Inferior parietal cortex (tissue), 1 donor: Measurements from ENCODE around the gene TTLL12.
"Not testable (repeated sequence)": the region's sequence is repeated elsewhere in the genome, so short reads cannot be mapped to it uniquely, and the experiment has no call there.

Experiments used
- DNase-seq: peaks from one replicate; pipeline ENCODE4 v3.0.0-alpha.2; 2016; ENCODE audit errors: extremely low spot score

TTLL12 gene

GRCh38 chr22:43154887-43155536 lies 31.9 kb downstream of the TTLL12 start:
- no peak for DNase-seq

GRCh38 chr22:43153899-43154298 lies 33.0 kb downstream of the TTLL12 start:
- no peak for DNase-seq

DNA sequence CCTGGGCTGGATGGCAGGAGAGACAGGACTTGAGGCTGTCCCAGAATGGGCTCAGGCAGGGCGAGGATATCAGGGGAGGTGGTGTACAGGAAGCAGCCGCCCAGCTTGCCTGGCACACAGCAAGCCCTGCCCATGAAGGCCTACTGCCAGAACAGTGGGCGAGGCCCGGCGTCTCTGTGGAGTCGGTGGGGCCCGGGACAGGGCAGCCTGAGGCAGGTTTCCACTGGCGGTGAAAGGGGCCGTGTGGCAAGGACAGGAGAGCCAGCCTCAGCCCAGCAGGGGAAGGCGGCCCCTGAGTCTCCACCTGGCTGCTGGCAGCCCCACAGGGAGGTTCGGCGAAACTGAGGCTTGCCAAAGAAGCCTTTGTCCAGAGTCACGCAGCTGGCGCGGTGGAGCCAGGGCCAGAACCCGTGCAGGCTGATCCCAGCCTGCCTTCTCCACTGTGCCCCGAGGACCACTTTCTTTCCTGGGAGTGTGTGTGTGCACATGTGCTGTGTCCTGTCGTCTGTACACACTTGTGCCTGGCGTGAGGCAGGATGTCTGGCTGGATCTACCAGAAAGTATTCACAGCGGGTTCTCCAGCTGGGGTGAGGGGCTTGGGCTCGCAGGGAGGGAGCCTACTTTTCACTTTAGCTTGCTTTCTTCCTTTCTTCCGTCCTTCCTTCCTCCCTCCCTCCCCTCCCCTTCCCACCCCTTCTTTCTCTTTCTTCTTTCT lies 34.4 kb downstream of the TTLL12 start:
- no peak for DNase-seq

- no peak for DNase-seq
These were observed 35.0 kb downstream of the TTLL12 start for GRCh38 chr22:43152003-43152356.

DNA sequence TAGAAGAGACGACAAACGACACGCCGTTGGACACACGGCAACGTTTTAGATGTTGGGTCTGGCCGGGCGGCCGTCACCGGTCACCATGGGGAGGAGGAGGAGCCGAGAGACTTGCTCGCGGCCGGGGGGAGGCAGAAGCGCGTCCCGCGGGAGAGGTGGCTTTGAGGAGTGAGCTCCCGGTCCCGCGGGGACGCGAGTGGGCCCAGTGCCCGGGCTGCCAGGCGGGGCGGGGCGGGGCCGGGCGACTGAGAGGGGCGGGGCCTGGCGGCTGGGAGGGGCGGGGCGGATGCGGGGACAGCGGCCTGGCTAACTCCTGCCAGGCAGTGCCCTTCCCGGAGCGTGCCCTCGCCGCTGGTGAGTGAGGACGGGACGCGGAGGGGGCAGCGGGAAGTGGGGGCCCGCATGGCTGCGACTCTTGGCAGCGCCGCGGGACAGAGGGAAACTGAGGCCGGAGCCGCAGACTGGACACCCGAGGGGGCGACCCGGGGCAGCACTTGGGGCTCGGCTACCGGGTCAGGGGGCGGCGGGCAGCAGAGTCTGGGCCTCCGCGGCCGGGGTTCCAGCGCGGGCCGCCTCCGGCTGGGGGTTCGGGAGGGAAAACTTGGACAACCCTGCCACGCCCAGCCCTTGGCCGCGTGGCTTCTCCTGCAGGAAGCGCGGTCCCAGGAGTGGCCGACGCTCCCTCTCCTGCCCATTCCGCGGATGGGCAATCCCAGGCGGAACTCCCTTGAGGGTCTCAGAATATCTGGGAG lies 35.5 kb downstream of the TTLL12 start, which contains the start of gene TSPO:
TSPO (plus strand) TSS at position 309 of the 752 bp plus-strand sequence. CDS start 7,680 bp downstream, outside the sequence.
- peak; percentile 38 for DNase-seq

DNA sequence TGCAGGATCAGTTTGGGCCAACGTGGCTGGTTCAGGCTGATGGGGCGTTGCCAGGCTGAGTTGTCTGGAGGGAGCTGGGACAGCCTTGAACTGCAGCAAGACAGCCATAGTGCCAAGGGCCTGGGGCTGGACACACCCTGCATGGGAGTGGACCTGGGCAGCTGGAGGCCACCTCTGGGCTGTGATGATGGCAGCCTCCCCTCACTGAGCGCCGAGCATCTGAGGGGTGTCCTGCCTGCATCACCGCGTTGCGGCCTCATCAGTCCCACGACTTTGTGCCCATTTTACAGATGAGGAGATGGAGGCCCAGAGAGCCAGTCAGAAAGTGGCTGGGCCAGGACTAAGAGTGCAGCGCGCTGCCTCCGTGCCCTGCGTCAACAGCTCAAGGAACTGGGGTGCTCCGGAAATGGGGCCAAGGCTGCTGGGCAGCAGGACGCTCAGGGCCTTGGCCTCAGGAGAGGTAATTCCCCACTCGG lies 36.2 kb downstream of the TTLL12 start:
- no peak for DNase-seq

- DNase-seq = no peak
These were observed 38.4 kb downstream of the TTLL12 start for GRCh38 chr22:43148581-43148980.

- no peak for DNase-seq
These were observed 39.1 kb downstream of the TTLL12 start for GRCh38 chr22:43147821-43148220.

GRCh38 chr22:43146332-43146731 lies 40.6 kb downstream of the TTLL12 start:
- DNase-seq = not testable (repeated sequence)

DNA sequence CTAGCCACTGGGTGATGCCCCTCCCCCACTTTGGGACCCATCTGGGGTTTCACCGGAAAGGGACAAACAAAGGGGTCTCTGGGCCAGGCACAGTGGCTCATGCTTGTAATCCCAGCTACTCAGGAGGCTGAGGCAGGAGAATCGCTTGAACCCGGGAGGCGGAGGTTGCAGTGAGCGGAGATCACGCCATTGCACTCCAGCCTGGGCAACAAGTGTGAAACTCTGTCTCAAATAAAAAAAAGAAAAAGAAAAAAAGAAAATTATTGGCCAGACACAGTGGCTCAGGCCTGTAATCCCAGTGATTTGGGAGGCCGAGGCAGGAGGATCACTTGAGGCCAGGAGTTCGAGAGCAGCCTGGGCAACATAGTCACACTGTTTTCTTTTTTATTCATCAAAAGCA lies 41.6 kb downstream of the TTLL12 start:
- not testable (repeated sequence) for DNase-seq

DNA sequence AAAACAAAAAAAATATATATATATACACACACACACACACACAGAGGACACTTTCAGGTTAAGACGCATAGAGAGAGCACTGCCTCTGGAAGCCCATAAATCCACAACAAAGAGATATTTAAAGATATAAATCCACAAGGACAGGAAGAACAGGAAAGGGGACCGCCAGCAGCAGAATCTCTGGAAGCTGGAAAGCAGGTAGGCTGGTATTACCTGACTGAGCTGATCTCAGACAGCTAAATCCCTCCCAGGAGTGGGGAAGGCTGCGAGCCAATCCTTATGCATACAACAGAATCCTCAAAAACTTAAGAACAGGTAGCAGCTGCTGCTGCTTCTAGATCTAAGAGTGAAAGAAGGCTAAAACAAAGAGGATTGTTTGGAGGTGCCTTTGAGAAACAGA lies 42.0 kb downstream of the TTLL12 start:
- no peak for DNase-seq

DNA sequence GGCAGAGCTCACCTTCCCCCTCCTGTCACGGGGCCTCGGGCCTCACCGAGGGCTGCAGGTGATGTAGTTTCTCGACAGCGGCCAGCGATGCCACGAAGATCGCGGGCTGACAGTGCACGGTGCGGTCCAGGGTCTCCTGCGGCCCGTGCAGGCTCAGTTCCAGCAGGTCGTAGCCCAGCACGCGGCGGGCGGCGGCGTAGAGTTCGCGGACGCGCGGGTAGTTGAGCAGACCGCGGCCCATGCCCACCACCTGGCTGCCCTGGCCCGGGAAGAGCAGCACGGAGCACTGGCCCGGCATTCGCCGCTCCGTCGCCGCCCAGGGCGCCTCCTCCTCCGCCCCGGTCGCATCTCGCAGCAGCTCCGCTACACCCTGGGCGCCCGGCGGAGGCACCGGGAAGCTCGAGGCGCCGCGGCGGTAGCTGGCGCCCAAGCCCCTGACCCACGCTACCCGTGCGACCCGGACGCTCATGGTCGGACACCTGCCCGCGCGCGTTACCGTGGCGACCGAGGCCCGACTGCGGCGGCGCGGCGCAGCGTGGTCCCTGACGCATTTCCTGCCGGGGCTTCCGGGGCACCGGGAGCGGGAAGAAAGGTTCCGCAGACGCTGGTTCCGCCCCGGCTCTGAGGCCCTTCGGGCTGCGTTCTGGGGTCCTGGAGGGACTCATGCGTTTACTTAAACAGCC lies 43.9 kb downstream of the TTLL12 start, which contains the start of gene MCAT:
MCAT (minus strand) TSS at position 519 of the 683 bp plus-strand sequence; CDS start at position 469, 50 bp downstream.
- DNase-seq = peak; percentile 84

DNA sequence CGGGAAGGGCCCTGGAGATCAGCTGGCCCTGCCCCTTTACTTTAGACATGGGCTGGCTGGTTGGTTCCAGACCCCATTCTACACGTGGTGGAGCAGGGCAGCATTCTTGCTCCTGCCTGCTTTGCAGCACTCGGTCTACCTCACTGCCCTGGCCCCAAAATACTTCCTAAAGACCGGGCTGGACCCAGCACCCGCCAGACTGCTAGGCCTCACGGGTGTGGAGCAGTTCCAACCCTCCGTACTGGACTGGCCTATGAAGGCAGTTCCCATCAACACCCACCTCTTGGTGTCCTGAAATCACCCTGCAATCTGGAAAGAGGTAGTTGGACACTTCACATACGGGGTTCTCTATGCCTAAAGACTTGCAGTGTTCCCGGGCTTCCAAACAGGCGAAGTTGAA lies 50.1 kb downstream of the TTLL12 start:
- DNase-seq = no peak

- DNase-seq = no peak
These were observed 50.7 kb downstream of the TTLL12 start for GRCh38 chr22:43136255-43136654.

- DNase-seq = no peak
These were observed 51.4 kb downstream of the TTLL12 start for GRCh38 chr22:43135565-43135964.

DNA sequence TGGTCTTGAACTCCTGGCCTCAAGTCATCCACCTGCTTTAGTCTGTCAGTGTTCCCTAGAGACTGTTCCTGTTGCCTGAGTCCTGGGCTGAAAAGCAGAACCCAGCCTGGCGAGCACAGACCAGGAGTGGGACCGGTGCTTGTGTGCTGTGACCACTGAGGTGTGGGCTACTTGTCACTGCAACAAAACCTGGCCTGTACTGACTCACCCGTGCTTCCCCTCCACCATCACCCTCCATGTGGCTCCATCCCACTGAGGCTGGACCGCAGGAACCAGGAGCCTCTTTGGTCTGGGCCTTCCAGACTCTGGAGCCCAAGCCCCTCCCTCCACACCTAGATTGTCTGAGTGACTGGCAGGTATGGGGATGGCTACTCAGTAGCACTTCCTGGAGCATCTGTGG lies 52.4 kb downstream of the TTLL12 start:
- no peak for DNase-seq

- no peak for DNase-seq
These were observed 53.5 kb downstream of the TTLL12 start for GRCh38 chr22:43133401-43133800.

DNA sequence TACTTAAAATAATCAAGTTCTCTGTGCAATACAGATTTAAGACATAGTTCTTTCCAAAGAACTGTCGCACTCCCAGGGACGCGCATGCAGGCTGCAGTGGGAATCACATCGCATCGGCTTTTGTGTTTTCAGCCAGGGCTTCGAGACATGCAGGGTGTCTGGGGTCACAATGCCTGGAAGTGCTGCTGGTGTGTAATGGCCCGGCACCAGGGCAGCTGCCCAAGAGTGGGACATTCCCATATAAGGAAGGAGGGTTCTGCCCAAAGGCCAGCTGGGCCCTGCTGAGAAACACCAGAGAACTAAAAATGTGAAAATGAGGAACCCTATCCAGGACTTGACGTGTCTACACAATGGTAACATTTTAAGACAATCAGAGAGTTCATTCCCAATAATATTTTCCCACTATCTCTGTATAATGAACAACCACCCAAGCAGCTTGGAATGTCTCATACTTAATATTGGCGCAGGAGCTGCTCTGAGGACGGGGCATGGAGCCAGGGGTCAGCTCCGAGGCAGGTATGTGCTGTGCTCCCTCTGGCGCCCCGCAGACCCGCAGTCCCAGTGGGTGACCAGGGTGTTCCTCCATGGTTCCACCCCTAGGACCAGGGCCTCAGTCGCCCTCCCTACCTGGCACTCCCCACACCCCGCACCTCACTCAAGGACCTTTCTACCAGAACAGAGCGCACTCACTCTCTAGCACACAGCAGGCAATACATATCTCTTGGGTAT lies 55.0 kb downstream of the TTLL12 start:
- DNase-seq = no peak

- no peak for DNase-seq
These were observed 57.2 kb downstream of the TTLL12 start for GRCh38 chr22:43129426-43130425.

DNA sequence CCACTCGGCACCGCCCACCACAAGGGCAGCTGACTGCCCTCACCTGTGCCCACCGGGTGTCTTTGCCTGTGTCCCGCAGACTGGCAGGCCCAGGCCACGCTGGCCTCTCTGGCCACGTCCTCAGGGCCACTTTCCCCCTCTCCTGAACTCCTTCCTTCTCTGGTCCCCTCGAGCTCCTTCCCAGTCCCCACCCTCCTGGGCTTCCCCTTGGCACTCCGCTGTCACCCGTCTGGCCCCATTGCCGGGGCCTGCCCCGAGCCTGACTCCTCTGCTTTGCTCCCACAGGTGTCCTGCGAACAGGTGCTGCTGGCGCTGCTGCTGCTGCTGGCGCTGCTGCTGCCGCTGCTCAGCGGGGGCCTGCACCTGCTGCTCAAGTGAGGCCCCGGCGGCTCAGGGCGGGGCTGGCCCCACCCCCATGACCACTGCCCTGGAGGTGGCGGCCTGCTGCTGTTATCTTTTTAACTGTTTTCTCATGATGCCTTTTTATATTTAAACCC lies 58.0 kb downstream of the TTLL12 start:
- no peak for DNase-seq
